ENCODE data around the gene GPR15LG.
A peak's percentile ranks its signal among the peaks of the same experiment; 100 is the strongest.

GPR15LG gene

GRCh38 chr10:84227810-84228209, 54.2 kb downstream of the GPR15LG start:
- Histone ChIP-seq H3K9me3 (ENCODE audit: insufficient read depth, low read depth, low read length) (peaks cover 3% of the 10 kb centered on the region), H3K4ac (ENCODE audit: low read depth, low read length) (no peak overlapping the region), H3K9ac (ENCODE audit: low read length) (no peak overlapping the region), H2BK12ac (ENCODE audit: low read length) (no peak overlapping the region), H4K91ac (ENCODE audit: low read depth, low read length) (no peak overlapping the region), H3K23ac (ENCODE audit: low read length) (no peak overlapping the region), H3K18ac (ENCODE audit: low read length) (no peak overlapping the region), H2AK5ac (ENCODE audit: low read length) (no peak overlapping the region), H3K4me2 (ENCODE audit: low read length) (no peak overlapping the region), H2BK5ac (ENCODE audit: low read depth, low read length, poor library complexity) (no peak overlapping the region), H4K12ac (ENCODE audit: low read depth, low read length) (no peak overlapping the region), H2AFZ (ENCODE audit: insufficient read depth, low read length, poor library complexity) (no peak overlapping the region), H3K79me1 (ENCODE audit: low read length) (no peaks in the 10 kb centered on the region), H4K8ac (ENCODE audit: low read depth, low read length) (no peak overlapping the region), H3K27me3 (ENCODE audit: insufficient read depth, low read length) (no peaks in the 10 kb centered on the region), H3K79me2 (ENCODE audit: control insufficient read depth, insufficient read depth, low read length, poor library complexity) (no peaks in the 10 kb centered on the region), H3K4me1 (ENCODE audit: control insufficient read depth in 1 of 2, insufficient read depth in 2 of 2, low read length in 2 of 2) (no peaks in the 10 kb centered on the region), H3K14ac (ENCODE audit: low read length) (no peak overlapping the region), H3K36me3 (ENCODE audit: control insufficient read depth in 1 of 2, insufficient read depth in 2 of 2, low read length in 2 of 2) (no peaks in the 10 kb centered on the region), H2BK120ac (ENCODE audit: insufficient read depth, low read length, poor library complexity) (no peak overlapping the region), H3K4me3 (ENCODE audit: low read depth, low read length) (no peak overlapping the region), H3K27ac (ENCODE audit: low read depth, low read length) (no peak overlapping the region)
- no CpG with 5 or more reads among the region's 4 CpGs for WGBS (ENCODE audit: extremely low coverage, insufficient coverage, insufficient read length)
- DNase-seq: no peak

DNA sequence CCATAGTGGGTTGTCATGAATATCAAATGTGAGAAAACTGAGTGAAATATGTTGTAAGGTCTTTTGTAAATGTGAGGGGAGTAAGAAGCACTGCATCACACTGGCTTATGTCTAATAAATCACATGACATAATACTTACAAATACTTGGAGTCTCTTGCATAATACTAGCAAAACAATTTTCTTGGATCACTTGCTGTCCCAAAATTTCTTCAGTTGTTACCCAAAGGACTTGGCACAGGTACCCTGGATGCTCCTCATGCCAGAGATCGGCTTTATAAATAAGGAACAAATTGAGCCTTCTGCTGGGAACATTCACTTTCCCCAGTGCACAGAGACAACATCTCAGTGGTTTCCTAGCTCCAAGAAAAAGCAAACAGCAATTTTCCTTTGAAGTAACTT, 56.8 kb downstream of the GPR15LG start:
- H3K4me3 ChIP-seq (ENCODE audit: low read depth, low read length): no peak overlapping the region
- H4K12ac ChIP-seq (ENCODE audit: low read depth, low read length): no peak overlapping the region
- no peak overlapping the region for H3K14ac ChIP-seq (ENCODE audit: low read length)
- H3K27ac ChIP-seq (ENCODE audit: low read depth, low read length): no peak overlapping the region
- no peak overlapping the region for H3K4ac ChIP-seq (ENCODE audit: low read depth, low read length)
- H3K79me1 ChIP-seq (ENCODE audit: low read length): no peaks in the 10 kb centered on the region
- H3K4me1 ChIP-seq (ENCODE audit: control insufficient read depth in 1 of 2, insufficient read depth in 2 of 2, low read length in 2 of 2): no peaks in the 10 kb centered on the region
- H4K91ac ChIP-seq (ENCODE audit: low read depth, low read length): no peak overlapping the region
- no CpG with 5 or more reads among the region's 1 CpG for WGBS (ENCODE audit: extremely low coverage, insufficient coverage, insufficient read length)
- no peak overlapping the region for H2BK12ac ChIP-seq (ENCODE audit: low read length)
- peaks cover 3% of the 10 kb centered on the region for H3K9me3 ChIP-seq (ENCODE audit: insufficient read depth, low read depth, low read length)
- no peak overlapping the region for H4K8ac ChIP-seq (ENCODE audit: low read depth, low read length)
- H3K18ac ChIP-seq (ENCODE audit: low read length): no peak overlapping the region
- no peaks in the 10 kb centered on the region for H3K27me3 ChIP-seq (ENCODE audit: insufficient read depth, low read length)
- no peaks in the 10 kb centered on the region for H3K79me2 ChIP-seq (ENCODE audit: control insufficient read depth, insufficient read depth, low read length, poor library complexity)
- no peak overlapping the region for H2AFZ ChIP-seq (ENCODE audit: insufficient read depth, low read length, poor library complexity)
- H3K4me2 ChIP-seq (ENCODE audit: low read length): no peak overlapping the region
- no peak for DNase-seq
- H3K9ac ChIP-seq (ENCODE audit: low read length): no peak overlapping the region
- H3K23ac ChIP-seq (ENCODE audit: low read length): no peak overlapping the region
- H2BK120ac ChIP-seq (ENCODE audit: insufficient read depth, low read length, poor library complexity): no peak overlapping the region
- H2AK5ac ChIP-seq (ENCODE audit: low read length): no peak overlapping the region
- H2BK5ac ChIP-seq (ENCODE audit: low read depth, low read length, poor library complexity): no peak overlapping the region
- H3K36me3 ChIP-seq (ENCODE audit: control insufficient read depth in 1 of 2, insufficient read depth in 2 of 2, low read length in 2 of 2): no peaks in the 10 kb centered on the region

DNA sequence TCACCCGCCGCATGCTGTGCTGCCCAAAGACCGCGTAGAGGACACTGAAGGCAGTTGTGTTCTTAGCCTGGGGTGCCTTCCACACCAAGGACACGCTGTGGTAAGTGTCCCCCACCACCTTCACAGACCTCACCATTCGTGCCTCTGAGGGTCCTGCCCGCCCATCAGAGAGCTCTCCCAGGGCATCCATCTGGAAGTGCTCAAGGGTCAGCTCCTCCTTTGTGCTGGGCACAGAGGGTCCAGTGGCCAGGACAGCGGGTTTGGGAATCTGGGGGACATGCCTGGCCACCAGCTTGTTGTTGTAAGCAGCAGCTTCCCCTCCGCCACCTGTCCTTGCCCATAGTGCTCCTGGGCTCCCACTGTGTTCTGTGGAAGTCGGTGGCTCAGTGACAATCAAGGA, 58.8 kb downstream of the GPR15LG start:
- Histone ChIP-seq H3K79me1 (ENCODE audit: low read length) (no peaks in the 10 kb centered on the region), H3K14ac (ENCODE audit: low read length) (no peak overlapping the region), H3K18ac (ENCODE audit: low read length) (no peak overlapping the region), H3K4me2 (ENCODE audit: low read length) (no peak overlapping the region), H3K27me3 (ENCODE audit: insufficient read depth, low read length) (no peaks in the 10 kb centered on the region), H2AK5ac (ENCODE audit: low read length) (no peak overlapping the region), H3K9me3 (ENCODE audit: insufficient read depth, low read depth, low read length) (peaks cover 3% of the 10 kb centered on the region), H2BK120ac (ENCODE audit: insufficient read depth, low read length, poor library complexity) (no peak overlapping the region), H3K23ac (ENCODE audit: low read length) (no peak overlapping the region), H2BK5ac (ENCODE audit: low read depth, low read length, poor library complexity) (no peak overlapping the region), H4K8ac (ENCODE audit: low read depth, low read length) (no peak overlapping the region), H3K27ac (ENCODE audit: low read depth, low read length) (no peak overlapping the region), H4K91ac (ENCODE audit: low read depth, low read length) (no peak overlapping the region), H3K4ac (ENCODE audit: low read depth, low read length) (no peak overlapping the region), H2BK12ac (ENCODE audit: low read length) (no peak overlapping the region), H3K4me3 (ENCODE audit: low read depth, low read length) (no peak overlapping the region), H4K12ac (ENCODE audit: low read depth, low read length) (no peak overlapping the region), H2AFZ (ENCODE audit: insufficient read depth, low read length, poor library complexity) (no peak overlapping the region), H3K4me1 (ENCODE audit: control insufficient read depth in 1 of 2, insufficient read depth in 2 of 2, low read length in 2 of 2) (no peaks in the 10 kb centered on the region), H3K36me3 (ENCODE audit: control insufficient read depth in 1 of 2, insufficient read depth in 2 of 2, low read length in 2 of 2) (no peaks in the 10 kb centered on the region), H3K9ac (ENCODE audit: low read length) (no peak overlapping the region), H3K79me2 (ENCODE audit: control insufficient read depth, insufficient read depth, low read length, poor library complexity) (no peaks in the 10 kb centered on the region)
- WGBS (ENCODE audit: extremely low coverage, insufficient coverage, insufficient read length): no CpG with 5 or more reads among the region's 10 CpGs
- DNase-seq: no peak

DNA sequence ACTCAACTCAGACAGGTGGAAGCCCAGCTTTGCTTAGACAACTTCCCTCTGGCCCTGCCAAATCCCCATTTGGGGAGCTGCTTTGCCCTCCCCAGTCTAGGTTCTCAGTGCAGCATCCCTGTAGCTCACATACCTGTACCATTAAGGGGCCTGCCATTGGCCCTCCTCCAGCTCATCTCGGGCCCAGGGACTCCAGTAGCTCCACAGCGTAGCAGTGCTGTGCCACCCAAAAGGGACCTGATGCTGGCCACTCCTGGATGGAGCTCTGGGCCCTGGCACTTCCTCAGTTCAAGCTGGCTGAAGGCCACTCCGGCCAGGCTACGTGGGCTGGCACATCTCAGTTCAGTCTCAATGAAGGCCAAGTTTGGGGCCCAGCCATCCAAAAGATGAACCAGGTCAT, 60.3 kb downstream of the GPR15LG start:
- H3K14ac ChIP-seq (ENCODE audit: low read length): no peak overlapping the region
- H3K4me2 ChIP-seq (ENCODE audit: low read length): no peak overlapping the region
- H2BK120ac ChIP-seq (ENCODE audit: insufficient read depth, low read length, poor library complexity): no peak overlapping the region
- no peaks in the 10 kb centered on the region for H3K79me2 ChIP-seq (ENCODE audit: control insufficient read depth, insufficient read depth, low read length, poor library complexity)
- H4K8ac ChIP-seq (ENCODE audit: low read depth, low read length): no peak overlapping the region
- H4K12ac ChIP-seq (ENCODE audit: low read depth, low read length): no peak overlapping the region
- no peaks in the 10 kb centered on the region for H3K4me1 ChIP-seq (ENCODE audit: control insufficient read depth in 1 of 2, insufficient read depth in 2 of 2, low read length in 2 of 2)
- no peak overlapping the region for H2AK5ac ChIP-seq (ENCODE audit: low read length)
- no peak overlapping the region for H3K4ac ChIP-seq (ENCODE audit: low read depth, low read length)
- H3K27me3 ChIP-seq (ENCODE audit: insufficient read depth, low read length): no peaks in the 10 kb centered on the region
- peak overlapping the region; percentile 33 for H3K9ac ChIP-seq (ENCODE audit: low read length)
- H3K18ac ChIP-seq (ENCODE audit: low read length): no peak overlapping the region
- no peak overlapping the region for H4K91ac ChIP-seq (ENCODE audit: low read depth, low read length)
- H3K27ac ChIP-seq (ENCODE audit: low read depth, low read length): no peak overlapping the region
- H2BK5ac ChIP-seq (ENCODE audit: low read depth, low read length, poor library complexity): no peak overlapping the region
- no peak overlapping the region for H3K4me3 ChIP-seq (ENCODE audit: low read depth, low read length)
- H3K79me1 ChIP-seq (ENCODE audit: low read length): no peaks in the 10 kb centered on the region
- no peak overlapping the region for H2AFZ ChIP-seq (ENCODE audit: insufficient read depth, low read length, poor library complexity)
- no peak overlapping the region for H2BK12ac ChIP-seq (ENCODE audit: low read length)
- no peak for DNase-seq
- no peaks in the 10 kb centered on the region for H3K36me3 ChIP-seq (ENCODE audit: control insufficient read depth in 1 of 2, insufficient read depth in 2 of 2, low read length in 2 of 2)
- no CpG with 5 or more reads among the region's 4 CpGs for WGBS (ENCODE audit: extremely low coverage, insufficient coverage, insufficient read length)
- H3K9me3 ChIP-seq (ENCODE audit: insufficient read depth, low read depth, low read length): peaks cover 4% of the 10 kb centered on the region
- no peak overlapping the region for H3K23ac ChIP-seq (ENCODE audit: low read length)
